Measurements from ENCODE around the gene COL4A4.

The COL4A4 gene

GRCh38 chr2:227016894-227017293, 147.1 kb downstream of the COL4A4 start:
- no peak overlapping the region for H3K4me3 ChIP-seq (ENCODE audit: low read length)
- TF ChIP-seq CTCF (conservative IDR thresholded peaks at IDR 0.05; ENCODE audit: low read depth, low read length): no peak
- no peak for DNase-seq (ENCODE audit: low read depth)

- H3K4me3 ChIP-seq (ENCODE audit: low read length): no peak overlapping the region
- no peak for TF ChIP-seq CTCF (conservative IDR thresholded peaks at IDR 0.05; ENCODE audit: low read depth, low read length)
- no peak for DNase-seq (ENCODE audit: low read depth)
Measured at GRCh38 chr2:227013881-227014280, 150.1 kb downstream of the COL4A4 start.

DNA sequence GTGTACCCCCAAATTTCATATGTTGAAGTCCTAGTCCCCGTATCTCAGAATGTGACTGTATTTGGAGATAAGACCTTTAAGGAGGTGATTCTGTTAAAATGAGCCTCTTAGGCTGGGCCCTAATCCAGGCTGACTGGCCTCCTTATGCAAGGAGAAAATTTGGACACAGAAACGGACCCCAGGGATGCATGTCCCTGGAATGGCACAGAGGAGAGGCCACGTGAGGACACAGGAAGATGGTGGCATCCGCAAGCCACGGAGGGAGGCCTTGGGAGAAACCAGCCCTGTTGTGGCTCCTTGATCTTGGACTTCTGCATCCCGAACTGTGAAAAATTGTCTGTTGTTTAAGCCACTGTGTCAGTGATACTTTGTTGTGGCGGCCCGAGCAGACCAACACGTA, 150.7 kb downstream of the COL4A4 start:
- TF ChIP-seq CTCF (conservative IDR thresholded peaks at IDR 0.05; ENCODE audit: low read depth, low read length): no peak
- no peak overlapping the region for H3K4me3 ChIP-seq (ENCODE audit: low read length)
- DNase-seq (ENCODE audit: low read depth): no peak

- DNase-seq (ENCODE audit: low read depth): no peak
- H3K4me3 ChIP-seq (ENCODE audit: low read length): no peak overlapping the region
- TF ChIP-seq CTCF (conservative IDR thresholded peaks at IDR 0.05; ENCODE audit: low read depth, low read length): no peak
Measured at GRCh38 chr2:227010433-227010832, 153.6 kb downstream of the COL4A4 start.

DNA sequence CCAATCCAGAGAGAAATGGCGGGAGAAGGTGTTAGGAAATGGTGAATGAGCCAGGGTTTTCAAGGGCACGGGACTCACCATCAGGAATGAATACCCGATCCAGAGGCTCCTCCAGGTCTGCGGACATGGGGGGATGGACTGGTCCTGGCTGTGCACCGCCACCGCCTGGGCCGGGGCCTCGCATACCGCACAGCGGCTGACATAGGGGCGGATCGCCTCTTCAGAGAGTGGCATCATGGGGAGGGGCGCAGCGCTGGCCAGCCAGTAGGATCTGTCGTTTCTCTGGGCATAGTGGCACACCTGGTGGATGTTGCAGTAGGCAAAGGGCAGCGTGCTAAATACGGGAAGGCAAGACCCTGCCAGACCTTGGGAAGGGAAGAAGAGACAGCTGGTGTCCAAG, 156.1 kb downstream of the COL4A4 start:
- TF ChIP-seq CTCF (conservative IDR thresholded peaks at IDR 0.05; ENCODE audit: low read depth, low read length): no peak
- no peak for DNase-seq (ENCODE audit: low read depth)
- no peak overlapping the region for H3K4me3 ChIP-seq (ENCODE audit: low read length)

GRCh38 chr2:227007148-227007547, 156.9 kb downstream of the COL4A4 start:
- TF ChIP-seq CTCF (conservative IDR thresholded peaks at IDR 0.05; ENCODE audit: low read depth, low read length): no peak
- DNase-seq (ENCODE audit: low read depth): no peak
- H3K4me3 ChIP-seq (ENCODE audit: low read length): no peak overlapping the region

GRCh38 chr2:227006189-227006897, 157.7 kb downstream of the COL4A4 start:
- no peak for DNase-seq (ENCODE audit: low read depth)
- H3K4me3 ChIP-seq (ENCODE audit: low read length): no peak overlapping the region
- TF ChIP-seq CTCF (conservative IDR thresholded peaks at IDR 0.05; ENCODE audit: low read depth, low read length): no peak
